ENCODE data around the gene NDUFA7. TPM values are rescaled to one million over a fixed set of nuclear protein-coding genes. Genes with fewer than 3 reads are reported as not detected.

NDUFA7 gene
- total and polyA plus RNA-seq, 2 of the 13 experiments (the other 11 are each of a cell fraction or from before 2014, with no cell fraction given), result 64.5 to 71.5 TPM

DNA sequence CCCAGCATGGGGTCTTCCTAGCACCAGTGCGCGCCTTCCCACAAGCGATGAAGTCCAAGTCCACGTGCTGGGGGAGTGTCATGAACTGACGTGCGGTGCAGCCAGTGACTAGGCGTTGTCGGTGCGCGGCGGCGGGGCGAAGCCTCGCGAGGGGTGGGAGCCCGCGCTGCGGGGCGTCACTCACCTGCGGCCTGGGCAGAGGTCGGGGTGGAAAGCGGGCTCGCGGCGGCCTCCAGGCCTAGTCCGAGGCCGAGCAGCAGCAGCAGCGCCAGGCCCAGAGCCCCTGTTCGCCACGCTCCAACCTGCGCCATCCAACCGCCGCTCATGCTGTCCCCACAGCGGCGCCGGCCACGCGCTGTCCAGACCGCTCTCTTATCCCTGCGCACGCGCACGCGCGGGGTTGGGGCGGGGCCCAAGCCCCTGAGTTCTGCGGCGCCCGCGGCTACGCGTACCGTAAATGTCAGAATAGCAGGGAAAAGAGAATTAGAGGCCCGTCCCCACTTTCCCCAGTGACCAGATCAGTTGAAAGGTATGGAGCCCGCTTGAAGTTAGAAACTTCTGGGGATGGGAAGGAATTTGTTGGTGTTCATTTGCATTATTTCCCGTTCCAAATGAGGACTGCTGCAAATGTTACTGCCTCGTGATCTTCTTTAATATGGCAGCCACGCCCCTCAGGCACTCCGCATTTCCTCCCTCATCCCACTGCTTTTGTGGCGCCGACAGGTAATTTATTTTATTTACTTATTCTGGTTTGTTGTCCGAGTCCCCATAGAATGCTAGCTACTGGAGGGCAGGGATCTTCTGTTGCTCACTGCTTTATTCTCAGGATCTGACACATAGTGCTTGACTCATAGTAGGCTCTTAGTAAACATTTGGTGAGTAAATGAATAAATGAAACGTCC, 13.0 kb downstream of the NDUFA7 start, which contains the start of gene CD320 (continued):
- TF ChIP-seq, protein P1, sequence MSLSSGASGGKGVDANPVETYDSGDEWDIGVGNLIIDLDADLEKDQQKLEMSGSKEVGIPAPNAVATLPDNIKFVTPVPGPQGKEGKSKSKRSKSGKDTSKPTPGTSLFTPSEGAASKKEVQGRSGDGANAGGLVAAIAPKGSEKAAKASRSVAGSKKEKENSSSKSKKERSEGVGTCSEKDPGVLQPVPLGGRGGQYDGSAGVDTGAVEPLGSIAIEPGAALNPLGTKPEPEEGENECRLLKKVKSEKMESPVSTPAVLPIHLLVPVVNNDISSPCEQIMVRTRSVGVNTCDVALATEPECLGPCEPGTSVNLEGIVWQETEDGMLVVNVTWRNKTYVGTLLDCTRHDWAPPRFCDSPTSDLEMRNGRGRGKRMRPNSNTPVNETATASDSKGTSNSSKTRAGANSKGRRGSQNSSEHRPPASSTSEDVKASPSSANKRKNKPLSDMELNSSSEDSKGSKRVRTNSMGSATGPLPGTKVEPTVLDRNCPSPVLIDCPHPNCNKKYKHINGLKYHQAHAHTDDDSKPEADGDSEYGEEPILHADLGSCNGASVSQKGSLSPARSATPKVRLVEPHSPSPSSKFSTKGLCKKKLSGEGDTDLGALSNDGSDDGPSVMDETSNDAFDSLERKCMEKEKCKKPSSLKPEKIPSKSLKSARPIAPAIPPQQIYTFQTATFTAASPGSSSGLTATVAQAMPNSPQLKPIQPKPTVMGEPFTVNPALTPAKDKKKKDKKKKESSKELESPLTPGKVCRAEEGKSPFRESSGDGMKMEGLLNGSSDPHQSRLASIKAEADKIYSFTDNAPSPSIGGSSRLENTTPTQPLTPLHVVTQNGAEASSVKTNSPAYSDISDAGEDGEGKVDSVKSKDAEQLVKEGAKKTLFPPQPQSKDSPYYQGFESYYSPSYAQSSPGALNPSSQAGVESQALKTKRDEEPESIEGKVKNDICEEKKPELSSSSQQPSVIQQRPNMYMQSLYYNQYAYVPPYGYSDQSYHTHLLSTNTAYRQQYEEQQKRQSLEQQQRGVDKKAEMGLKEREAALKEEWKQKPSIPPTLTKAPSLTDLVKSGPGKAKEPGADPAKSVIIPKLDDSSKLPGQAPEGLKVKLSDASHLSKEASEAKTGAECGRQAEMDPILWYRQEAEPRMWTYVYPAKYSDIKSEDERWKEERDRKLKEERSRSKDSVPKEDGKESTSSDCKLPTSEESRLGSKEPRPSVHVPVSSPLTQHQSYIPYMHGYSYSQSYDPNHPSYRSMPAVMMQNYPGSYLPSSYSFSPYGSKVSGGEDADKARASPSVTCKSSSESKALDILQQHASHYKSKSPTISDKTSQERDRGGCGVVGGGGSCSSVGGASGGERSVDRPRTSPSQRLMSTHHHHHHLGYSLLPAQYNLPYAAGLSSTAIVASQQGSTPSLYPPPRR (CRISPR knock-in tag; IDR thresholded peaks at IDR 0.05; ENCODE audit: borderline replicate concordance), result peak; percentile 57; the same call in 1 of the 2 replicates
- TF ChIP-seq, protein P2, sequence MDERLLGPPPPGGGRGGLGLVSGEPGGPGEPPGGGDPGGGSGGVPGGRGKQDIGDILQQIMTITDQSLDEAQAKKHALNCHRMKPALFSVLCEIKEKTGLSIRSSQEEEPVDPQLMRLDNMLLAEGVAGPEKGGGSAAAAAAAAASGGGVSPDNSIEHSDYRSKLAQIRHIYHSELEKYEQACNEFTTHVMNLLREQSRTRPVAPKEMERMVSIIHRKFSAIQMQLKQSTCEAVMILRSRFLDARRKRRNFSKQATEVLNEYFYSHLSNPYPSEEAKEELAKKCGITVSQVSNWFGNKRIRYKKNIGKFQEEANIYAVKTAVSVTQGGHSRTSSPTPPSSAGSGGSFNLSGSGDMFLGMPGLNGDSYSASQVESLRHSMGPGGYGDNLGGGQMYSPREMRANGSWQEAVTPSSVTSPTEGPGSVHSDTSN (CRISPR knock-in tag; IDR thresholded peaks at IDR 0.05), result peak; percentile 85
- TF ChIP-seq, protein P3, sequence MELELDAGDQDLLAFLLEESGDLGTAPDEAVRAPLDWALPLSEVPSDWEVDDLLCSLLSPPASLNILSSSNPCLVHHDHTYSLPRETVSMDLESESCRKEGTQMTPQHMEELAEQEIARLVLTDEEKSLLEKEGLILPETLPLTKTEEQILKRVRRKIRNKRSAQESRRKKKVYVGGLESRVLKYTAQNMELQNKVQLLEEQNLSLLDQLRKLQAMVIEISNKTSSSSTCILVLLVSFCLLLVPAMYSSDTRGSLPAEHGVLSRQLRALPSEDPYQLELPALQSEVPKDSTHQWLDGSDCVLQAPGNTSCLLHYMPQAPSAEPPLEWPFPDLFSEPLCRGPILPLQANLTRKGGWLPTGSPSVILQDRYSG (CRISPR knock-in tag; IDR thresholded peaks at IDR 0.05), result peak; percentile 98
- TF ChIP-seq MAFK (conservative IDR thresholded peaks at IDR 0.05 in 1 of 2, IDR thresholded peaks at IDR 0.05 in 1 of 2; ENCODE audit: low read length in 2 of 2) (no peak), RFX3 (CRISPR knock-in tag; IDR thresholded peaks at IDR 0.05) (no peak), ZKSCAN1 (IDR thresholded peaks at IDR 0.05; ENCODE audit: low read length) (peak; percentile 92), ARHGAP35 (CRISPR knock-in tag; IDR thresholded peaks at IDR 0.05; ENCODE audit: borderline replicate concordance) (peak; percentile 98), PITX1 (CRISPR knock-in tag; IDR thresholded peaks at IDR 0.05) (peak; percentile 55), ZNF496 (CRISPR knock-in tag; IDR thresholded peaks at IDR 0.05; ENCODE audit: insufficient replicate concordance) (no peak), KDM3A (CRISPR knock-in tag; IDR thresholded peaks at IDR 0.05; ENCODE audit: low read depth) (peak; percentile 54; the same call in 1 of the 2 replicates), ZNF260 (CRISPR knock-in tag; IDR thresholded peaks at IDR 0.05; ENCODE audit: borderline replicate concordance, low read depth) (no peak), IKZF1 (IDR thresholded peaks at IDR 0.05) (no peak), ZBTB42 (CRISPR knock-in tag; IDR thresholded peaks at IDR 0.05) (peak; percentile 96), ZNF292 (CRISPR knock-in tag; IDR thresholded peaks at IDR 0.05; ENCODE audit: borderline replicate concordance, low read depth) (peak; percentile 77; the same call in 1 of the 2 replicates), ZNF761 (CRISPR knock-in tag; conservative IDR thresholded peaks at IDR 0.05) (peak; percentile 90; the same call in 1 of the 2 replicates), ZNF17 (CRISPR knock-in tag; IDR thresholded peaks at IDR 0.05) (no peak), ZNF251 (CRISPR knock-in tag; IDR thresholded peaks at IDR 0.05) (0 out of 2 replicates have a peak, but pooled peaks have one; percentile 83), TAF1 (CRISPR knock-in tag; IDR thresholded peaks at IDR 0.05) (peak; percentile 76), SNRNP70 (IDR thresholded peaks at IDR 0.05; ENCODE audit: low read depth, low read length) (no peak), NFIB (CRISPR knock-in tag; IDR thresholded peaks at IDR 0.05; ENCODE audit: borderline replicate concordance) (peak; percentile 11; the same call in 1 of the 2 replicates), NAIF1 (CRISPR knock-in tag; IDR thresholded peaks at IDR 0.05; ENCODE audit: borderline replicate concordance) (no peak; the same call in 1 of the 2 replicates), CCDC6 (CRISPR knock-in tag; IDR thresholded peaks at IDR 0.05) (peak; percentile 92), ZFP36 (IDR thresholded peaks at IDR 0.05; ENCODE audit: borderline replicate concordance, low read depth, low read length, partially characterized antibody) (no peak)

Data from HepG2 (cell line).